H1 (cell line): Measurements from ENCODE around the gene PACS1. TPM values are rescaled to one million over a fixed set of nuclear protein-coding genes. Genes with fewer than 3 reads are reported as not detected.
A peak's percentile ranks its signal among the peaks of the same experiment; 100 is the strongest.

Experiments used
- CHD1 ChIP-seq: IDR thresholded peaks from 2 replicates; pipeline ENCODE4 v1.6.1; 2012; ENCODE audit warnings: low read depth, low read length, improper control_type of control experiment
- EZH2 ChIP-seq: fragments of 200-600 bp; sonication (generic); IDR thresholded peaks from 2 replicates; pipeline ENCODE4 v1.7.1; 2012; ENCODE audit warnings: low read depth, mild to moderate bottlenecking, moderate library complexity, low read length, inconsistent platforms; ENCODE audit not compliant: severe bottlenecking
- FOSL1 ChIP-seq: IDR thresholded peaks from 2 replicates; pipeline ENCODE4 v1.6.1; 2011; ENCODE audit warnings: mild to moderate bottlenecking, low read depth, low read length, moderate library complexity; ENCODE audit not compliant: insufficient read depth
- GABPA ChIP-seq: IDR thresholded peaks from 2 replicates; pipeline ENCODE4 v1.6.1; 2011; ENCODE audit warnings: mild to moderate bottlenecking, low read length, moderate library complexity, borderline replicate concordance; ENCODE audit not compliant: insufficient read depth
- KDM4A ChIP-seq: IDR thresholded peaks from one replicate; pipeline ENCODE4 v1.7.1; 2012; ENCODE audit warnings: low read depth, mild to moderate bottlenecking, moderate library complexity, low read length, inconsistent platforms; ENCODE audit not compliant: severe bottlenecking
- NANOG ChIP-seq: IDR thresholded peaks from 2 replicates; pipeline ENCODE4 v1.6.1; 2011; ENCODE audit warnings: low read length, low read depth, mild to moderate bottlenecking, inconsistent platforms; ENCODE audit not compliant: insufficient read depth, poor library complexity, severe bottlenecking
- POLR2AphosphoS5 ChIP-seq: IDR thresholded peaks from 2 replicates; pipeline ENCODE4 v1.6.1; 2011; ENCODE audit warnings: low read depth, low read length
- POU5F1 ChIP-seq: IDR thresholded peaks from 2 replicates; pipeline ENCODE4 v1.6.1; 2011; ENCODE audit warnings: low read depth, mild to moderate bottlenecking, low read length, moderate library complexity
- RBBP5 ChIP-seq: IDR thresholded peaks from 2 replicates; pipeline ENCODE4 v1.7.1; 2012; ENCODE audit warnings: low read depth, mild to moderate bottlenecking, inconsistent platforms, low read length, moderate library complexity, borderline replicate concordance
- SAP30 ChIP-seq: fragments of 300-600 bp; sonication (generic); IDR thresholded peaks from 2 replicates; pipeline ENCODE4 v1.7.1; 2012; ENCODE audit warnings: low read length, moderate library complexity, mild to moderate bottlenecking, inconsistent platforms; ENCODE audit not compliant: insufficient read depth, insufficient replicate concordance
- SIN3A ChIP-seq, 2 experiments: IDR thresholded peaks in 1 of 2; conservative IDR thresholded peaks in 1 of 2; 2 replicates each; pipeline ENCODE4 v1.6.1; 2011 to 2012; ENCODE audit warnings: low read length in 2 of 2, improper control_type of control experiment in 1 of 2, low read depth in 1 of 2, mild to moderate bottlenecking in 1 of 2
- SP1 ChIP-seq: IDR thresholded peaks from 2 replicates; pipeline ENCODE4 v1.6.1; 2011; ENCODE audit warnings: low read depth, low read length
- YY1 ChIP-seq: IDR thresholded peaks from 2 replicates; pipeline ENCODE4 v1.6.1; 2011; ENCODE audit warnings: low read depth, mild to moderate bottlenecking, low read length
- polyA plus RNA-seq, 7 experiments: library from polyadenylated mRNA; depleted of rRNA in 3 of 7; stranded (reverse) in 5 of 7; unstranded in 2 of 7; fragments of >200 nt in 5 of 7; fragments of 200-250 nt in 2 of 7; gene quantifications; 1 replicate in 5 of 7; 2 replicates in 1 of 7; 4 replicates in 1 of 7; pipeline versions ENCODE4 v1.2.1 to v1.2.3, GENCODE V29; 2011 to 2013; ENCODE audit warnings: missing spikeins in 2 of 7, mixed read lengths in 2 of 7
- total RNA-seq: library from RNA; stranded (reverse); fragmentation: NEBNext Ultra II Directional; extraction: Animal tissue kit (Norgen Biotek cat#: 25700); gene quantifications from 2 replicates; pipeline ENCODE4 v1.2.1, GENCODE V29; 2021
- TF ChIP-seq, protein P1 (sequence below): IDR thresholded peaks from 2 replicates; pipeline ENCODE4 v1.6.1; 2011; ENCODE audit warnings: low read depth, mild to moderate bottlenecking, low read length; ENCODE audit not compliant: insufficient read depth

PACS1 gene
- total and polyA plus RNA-seq, 2 of the 8 experiments (the other 6 are each of a cell fraction or from before 2014, with no cell fraction given): 11.5 to 36.0 TPM

DNA sequence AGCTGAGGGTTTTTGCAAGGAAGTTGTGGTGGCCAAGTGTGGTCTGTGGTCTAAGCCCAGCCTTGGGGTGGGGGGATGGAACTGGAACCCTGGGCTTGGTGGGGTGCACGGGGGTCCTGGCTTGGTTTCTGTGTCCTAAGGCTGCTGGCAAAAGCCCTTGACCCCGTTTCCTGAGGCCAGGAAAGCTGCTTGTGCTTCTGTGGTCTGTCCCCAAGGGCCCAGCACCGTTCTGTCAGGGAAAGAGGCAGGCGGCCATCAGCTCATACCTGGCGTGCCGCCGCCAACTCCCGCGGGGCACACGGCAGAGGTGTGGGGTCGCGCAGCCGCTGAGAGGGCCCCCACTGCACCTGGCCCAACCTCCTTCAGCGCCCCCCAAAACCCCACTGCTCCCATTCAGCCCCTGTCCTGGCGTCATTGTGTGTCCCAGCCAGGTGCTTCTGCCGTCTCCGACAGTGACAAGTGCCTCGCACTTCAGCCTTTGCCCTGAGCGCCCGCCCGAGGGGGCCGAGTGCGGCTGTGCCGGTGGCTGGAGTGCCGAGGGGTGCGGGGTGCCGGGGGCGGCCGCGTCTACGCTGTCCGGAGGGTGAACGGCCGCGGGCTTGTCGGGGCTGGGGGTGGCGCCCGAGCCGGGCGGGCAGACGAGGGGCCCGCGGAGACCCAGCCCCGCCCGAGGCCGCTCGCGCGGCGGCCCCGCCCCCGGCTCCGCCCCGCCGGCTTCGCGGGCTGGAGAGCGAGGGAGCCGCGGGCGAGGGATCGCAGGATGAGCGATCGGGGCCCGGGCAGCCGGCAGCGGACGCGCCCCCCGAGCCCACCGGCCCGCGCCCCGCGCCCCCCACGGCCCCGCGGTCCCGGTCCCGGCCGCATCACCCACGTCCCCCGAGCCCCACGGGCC is 207.6 kb downstream of the PACS1 start, which contains the start of gene CNIH2 (continued):
- TF ChIP-seq RBBP5: peak; percentile 46; the same call in 1 of the 2 replicates
- TF ChIP-seq POLR2AphosphoS5: 0 out of 2 replicates have a peak, but pooled peaks have one; percentile 7
- peak in 1 of 2 experiments; percentile 65; a peak in 1 of 4 replicates for TF ChIP-seq SIN3A (conservative IDR thresholded peaks at IDR 0.05 in 1 of 2, IDR thresholded peaks at IDR 0.05 in 1 of 2; ENCODE audit: low read depth in 1 of 2, low read length in 2 of 2)
- TF ChIP-seq EZH2: no peak
- TF ChIP-seq NANOG: no peak
- TF ChIP-seq CHD1: no peak
- TF ChIP-seq FOSL1: no peak
- TF ChIP-seq SAP30: no peak
- peak; percentile 13; the same call in 1 of the 2 replicates for TF ChIP-seq YY1
- TF ChIP-seq POU5F1: no peak
- no peak for TF ChIP-seq SP1
- TF ChIP-seq KDM4A: peak; percentile 48
- TF ChIP-seq GABPA: no peak
- TF ChIP-seq, protein P1, sequence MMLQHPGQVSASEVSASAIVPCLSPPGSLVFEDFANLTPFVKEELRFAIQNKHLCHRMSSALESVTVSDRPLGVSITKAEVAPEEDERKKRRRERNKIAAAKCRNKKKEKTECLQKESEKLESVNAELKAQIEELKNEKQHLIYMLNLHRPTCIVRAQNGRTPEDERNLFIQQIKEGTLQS: no peak
